Activated T-helper 1 cell treated with anti-CD3 and anti-CD28 coated beads, Interleukin-2, amount 50 U/mL, for 16 hours (primary cell): ENCODE results near the gene SLC22A1.
"Not testable (repeated sequence)": the region's sequence is repeated elsewhere in the genome, so short reads cannot be mapped to it uniquely, and the experiment has no call there.

ENCODE experiments used
- DNase-seq, 2 donors: peaks; one replicate each; pipeline ENCODE4 v3.0.0-alpha.2; 2020; ENCODE audit warnings: low read depth in 1 of 2, low spot score in 1 of 2

Gene SLC22A1

GRCh38 chr6:160121558-160121957 lies at the start of gene SLC22A1:
SLC22A1 (plus strand) TSS chr6:160121815; CDS start chr6:160121936, 121 bp downstream.
- no peak for DNase-seq

- no peak for DNase-seq
These were observed 48.3 kb upstream of the SLC22A1 start for GRCh38 chr6:160073272-160073671.

DNA sequence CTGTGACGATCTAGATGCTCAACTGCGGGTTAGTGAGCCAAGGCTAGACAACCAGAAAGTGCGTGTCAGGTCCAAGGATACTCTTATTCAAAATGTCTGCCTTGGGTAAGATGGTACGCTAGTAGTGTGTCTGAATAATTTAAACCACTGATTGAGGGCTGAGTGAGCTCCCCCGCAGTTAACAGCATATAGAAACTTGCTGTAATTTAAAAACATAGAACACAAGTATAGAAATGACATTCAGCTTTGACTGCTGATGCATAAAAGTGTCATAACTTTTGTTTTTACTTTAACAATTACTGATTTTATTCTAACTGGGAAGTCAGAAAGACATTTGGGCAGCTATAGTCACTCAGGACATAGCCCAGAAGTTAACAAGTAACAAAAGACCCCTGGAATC lies 45.6 kb upstream of the SLC22A1 start:
- DNase-seq, result no peak

- DNase-seq, result no peak
These were observed 44.6 kb upstream of the SLC22A1 start for GRCh38 chr6:160077024-160077423.

DNA sequence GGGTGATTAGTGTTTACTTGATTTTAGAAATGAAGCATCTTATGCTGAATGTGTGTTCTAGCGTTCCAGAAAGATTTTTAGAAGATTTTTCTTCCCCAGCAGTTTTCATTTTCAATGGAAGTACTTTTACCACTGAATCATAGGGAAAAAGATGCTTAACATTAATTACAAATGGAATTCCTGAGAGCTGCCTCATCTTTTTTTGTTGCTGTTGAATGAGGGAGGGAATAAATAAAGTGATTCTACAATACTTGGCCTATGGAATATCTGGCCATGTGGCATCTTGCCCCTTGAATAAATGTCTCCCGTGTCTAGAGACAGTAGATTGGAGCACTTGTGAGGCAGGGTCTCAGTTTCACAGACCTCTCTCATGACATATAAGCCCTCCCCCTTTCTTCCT lies 44.1 kb upstream of the SLC22A1 start:
- DNase-seq, result no peak

GRCh38 chr6:160078883-160079685 lies 42.5 kb upstream of the SLC22A1 start:
- DNase-seq, result no peak

DNA sequence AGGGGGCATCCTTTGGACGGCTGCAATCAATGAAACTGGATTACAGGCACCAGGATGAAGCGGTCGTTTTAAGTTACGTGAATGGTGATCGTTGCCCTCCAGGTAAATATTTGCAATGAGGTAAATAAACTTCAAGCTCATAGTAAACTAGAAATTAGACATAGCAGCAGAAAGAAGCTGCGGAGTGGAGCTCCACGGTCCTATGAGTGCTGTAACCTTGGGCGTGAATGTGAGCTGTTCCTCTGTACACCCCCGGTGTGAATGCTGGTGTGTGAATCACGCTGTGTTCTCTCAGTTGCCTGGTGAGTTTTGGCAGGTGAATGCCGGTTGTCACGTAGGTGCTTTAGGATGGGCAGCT lies 42.0 kb upstream of the SLC22A1 start:
- no peak for DNase-seq

DNA sequence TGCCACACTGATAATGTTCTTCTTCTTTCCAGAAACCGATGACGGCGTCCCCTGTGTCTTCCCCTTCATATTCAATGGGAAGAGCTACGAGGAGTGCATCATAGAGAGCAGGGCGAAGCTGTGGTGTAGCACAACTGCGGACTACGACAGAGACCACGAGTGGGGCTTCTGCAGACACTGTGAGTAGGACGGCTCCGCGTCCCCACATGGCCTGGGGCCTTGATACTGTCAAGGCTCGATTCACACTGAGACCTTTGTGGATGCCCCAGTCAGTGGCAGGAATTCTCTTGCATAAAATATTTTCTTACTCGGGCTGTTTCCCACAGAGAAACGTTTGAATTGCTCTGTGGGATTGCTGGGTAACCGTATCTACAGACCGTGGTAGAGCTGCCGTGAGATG lies 41.5 kb upstream of the SLC22A1 start:
- no peak for DNase-seq

- DNase-seq, result no peak
These were observed 40.2 kb upstream of the SLC22A1 start for GRCh38 chr6:160081398-160081797.

DNA sequence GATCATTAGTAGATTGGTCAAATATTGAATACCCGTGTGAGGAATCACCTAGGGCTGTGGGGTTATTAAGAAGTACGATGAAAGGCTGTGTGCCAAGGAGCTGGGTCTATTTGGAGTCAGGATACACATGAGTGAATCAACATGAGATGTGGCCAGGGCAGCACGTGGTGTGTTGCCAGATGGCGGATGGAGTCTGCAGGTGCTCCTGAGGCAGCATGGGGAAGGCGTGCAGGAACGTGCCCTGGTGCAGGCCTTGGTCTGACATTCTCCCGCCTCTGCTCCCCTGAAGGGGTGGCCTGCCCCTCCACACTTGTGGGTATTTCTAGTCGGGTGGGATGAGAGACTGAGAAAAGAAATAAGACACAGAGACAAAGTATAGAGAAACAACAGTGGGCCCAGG lies 39.0 kb upstream of the SLC22A1 start:
- DNase-seq, result no peak

- no peak for DNase-seq
These were observed 37.3 kb upstream of the SLC22A1 start for GRCh38 chr6:160084198-160084776.

DNA sequence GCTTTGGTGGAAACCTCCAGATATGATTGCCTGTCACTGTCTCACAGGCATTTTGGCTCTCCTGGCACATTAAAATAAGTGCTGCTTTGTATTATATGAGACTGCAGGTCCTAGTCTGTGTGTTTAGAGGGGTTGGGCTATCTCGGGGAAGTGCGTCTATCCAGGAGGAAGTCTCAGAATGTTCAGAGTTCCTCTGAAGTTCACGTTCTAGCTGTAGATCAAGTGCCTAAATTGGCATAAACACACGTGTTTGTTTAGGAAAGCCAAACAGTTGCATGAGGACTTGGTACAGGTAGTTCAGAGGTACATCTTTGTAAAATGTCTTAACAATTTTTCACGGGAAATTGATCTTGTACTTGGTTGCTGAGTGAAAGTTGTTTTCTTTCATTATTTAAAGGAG lies 36.4 kb upstream of the SLC22A1 start:
- no peak for DNase-seq

GRCh38 chr6:160085713-160086505 lies 35.7 kb upstream of the SLC22A1 start:
- DNase-seq, result no peak

- DNase-seq, result no peak
These were observed 34.9 kb upstream of the SLC22A1 start for GRCh38 chr6:160086754-160087153.

DNA sequence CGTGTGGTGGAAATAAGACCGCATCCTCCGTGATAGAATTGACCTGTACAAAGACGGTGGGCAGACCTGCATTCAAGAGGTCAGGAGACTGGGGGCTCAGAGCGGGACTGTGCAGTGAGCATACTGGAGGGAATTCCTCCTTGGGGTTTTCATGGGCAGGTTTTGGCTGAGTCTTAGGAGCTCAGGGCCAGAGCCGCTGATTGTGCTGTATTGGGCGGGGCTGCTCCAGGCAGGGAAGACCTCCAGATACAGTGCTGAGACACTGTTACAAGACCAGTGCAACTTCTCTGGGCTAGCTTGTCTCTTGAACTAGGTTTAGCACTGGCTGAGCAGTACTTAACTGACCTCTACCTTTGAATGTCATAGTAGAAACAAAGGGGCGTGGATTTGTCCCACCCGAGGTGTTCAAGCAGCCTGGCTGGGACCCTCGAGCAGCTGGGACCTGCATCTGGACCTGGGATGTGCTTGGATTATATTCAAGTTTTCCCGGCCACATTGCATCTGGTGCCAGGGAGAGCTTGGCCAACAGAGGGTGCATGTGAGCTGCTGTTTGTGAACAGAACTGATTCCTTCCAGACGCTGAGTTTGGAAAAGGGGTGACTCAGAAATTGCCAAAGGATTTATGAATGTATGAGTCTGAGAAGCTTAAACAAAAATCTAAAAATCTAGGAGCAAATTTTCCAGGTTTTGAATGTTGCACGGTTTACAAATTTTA lies 33.4 kb upstream of the SLC22A1 start:
- no peak for DNase-seq

GRCh38 chr6:160088784-160089533 lies 32.7 kb upstream of the SLC22A1 start:
- no peak for DNase-seq

- no peak for DNase-seq
These were observed 32.1 kb upstream of the SLC22A1 start for GRCh38 chr6:160089534-160089897.

DNA sequence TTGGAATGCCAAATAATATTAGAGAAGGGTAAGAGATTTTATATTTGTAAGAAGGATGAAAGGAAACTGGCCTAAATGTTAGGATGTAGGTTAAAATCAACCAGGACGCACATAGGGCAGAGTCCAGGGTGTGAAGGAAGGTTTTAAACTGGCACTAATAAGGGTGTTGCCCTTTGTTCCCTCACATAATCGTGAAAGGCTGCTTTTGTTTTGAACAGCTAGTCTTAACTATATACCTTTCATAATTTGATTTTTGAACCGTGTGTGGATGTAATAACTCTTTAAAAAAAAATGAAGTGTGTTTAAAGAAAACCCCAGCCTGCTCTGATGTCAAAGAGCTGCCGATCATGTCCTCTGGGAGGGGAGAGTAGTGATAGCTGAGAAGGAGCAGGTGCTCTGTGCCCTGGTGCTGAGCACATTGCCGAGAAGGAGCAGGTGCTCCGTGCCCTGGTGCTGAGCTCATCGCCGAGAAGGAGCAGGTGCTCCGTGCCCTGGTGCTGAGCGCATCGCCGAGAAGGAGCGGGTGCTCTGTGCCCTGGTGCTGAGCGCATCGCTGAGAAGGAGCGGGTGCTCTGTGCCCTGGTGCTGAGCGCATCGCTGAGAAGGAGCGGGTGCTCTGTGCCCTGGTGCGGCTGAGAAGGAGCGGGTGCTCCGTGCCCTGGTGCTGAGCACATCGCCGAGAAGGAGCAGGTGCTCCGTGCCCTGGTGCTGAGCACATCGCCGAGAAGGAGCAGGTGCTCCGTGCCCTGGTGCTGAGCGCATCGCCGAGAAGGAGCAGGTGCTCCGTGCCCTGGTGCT lies 31.0 kb upstream of the SLC22A1 start:
- DNase-seq, result not testable (repeated sequence)

DNA sequence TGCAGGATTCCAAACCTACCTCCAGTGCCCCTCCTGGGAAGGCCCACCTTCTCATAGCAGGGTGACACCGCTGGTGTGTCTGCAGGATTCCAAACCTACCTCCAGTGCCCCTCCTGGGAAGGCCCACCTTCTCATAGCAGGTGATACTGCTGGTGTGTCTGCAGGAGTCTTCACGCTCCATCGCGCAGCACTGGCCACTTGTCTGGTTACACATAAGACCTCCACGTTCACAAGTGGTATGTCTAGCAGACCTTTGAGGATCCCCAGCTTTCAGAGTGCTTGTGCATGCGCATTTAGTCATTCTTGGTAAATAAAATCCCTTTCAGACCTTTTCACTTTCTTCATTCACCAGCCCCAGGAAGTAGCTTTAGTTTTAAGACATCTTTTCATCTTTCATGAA lies 29.4 kb upstream of the SLC22A1 start:
- not testable (repeated sequence) for DNase-seq

DNA sequence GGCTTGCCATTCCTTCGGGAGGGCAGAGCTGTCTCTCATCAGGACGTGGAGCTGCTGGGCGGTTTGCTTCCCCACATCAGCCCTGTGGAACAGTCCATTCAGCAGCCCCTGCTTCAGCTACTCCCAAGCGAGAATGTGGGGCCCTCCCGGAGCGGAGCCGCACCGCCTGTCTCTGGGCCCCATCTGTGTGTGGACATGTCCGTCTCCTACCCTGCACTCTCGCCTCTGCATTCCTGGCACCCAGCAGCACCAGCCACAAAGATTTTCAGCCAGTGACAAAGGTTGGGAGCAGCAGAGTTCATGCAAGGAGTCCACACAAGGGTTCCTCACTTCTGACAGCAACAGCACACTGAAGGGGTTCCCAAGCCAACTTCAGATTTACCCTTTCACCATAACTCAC lies 29.0 kb upstream of the SLC22A1 start:
- DNase-seq, result no peak
